ENCODE data around the gene E2F2. TPM values are rescaled to one million over a fixed set of nuclear protein-coding genes. Genes with fewer than 3 reads are reported as not detected.

Gene E2F2
- total RNA-seq, 1 experiment from 2014 or later, result 9.5 TPM

GRCh38 chr1:23515905-23516304 is 15.1 kb downstream of the E2F2 start:
- no peak for TF ChIP-seq CTCF (IDR thresholded peaks at IDR 0.05; ENCODE audit: insufficient read depth in 1 of 2, low read depth in 1 of 2, low read length in 1 of 2, severe bottlenecking in 1 of 2, unreplicated experiment in 1 of 2)
- Mint-ChIP-seq H3K4me3 (ENCODE audit: unreplicated experiment) (no peak overlapping the region), H3K36me3 (ENCODE audit: insufficient read depth, unreplicated experiment) (peaks cover 33% of the 10 kb centered on the region), H3K27me3 (ENCODE audit: insufficient read depth, unreplicated experiment) (no peaks in the 10 kb centered on the region), H3K27ac (ENCODE audit: unreplicated experiment) (no peak overlapping the region), H3K9me3 (ENCODE audit: unreplicated experiment) (no peaks in the 10 kb centered on the region), H3K4me1 (ENCODE audit: low read depth, unreplicated experiment) (no peaks in the 10 kb centered on the region)
- BruUV-seq (replicated peaks), result no TSS peak
- no peaks in the 10 kb centered on the region for H3K9me3 ChIP-seq
- DNase-seq, result no peak
- H3K4me3 ChIP-seq (ENCODE audit: low read depth, low read length), result no peak overlapping the region
- POLR2A ChIA-PET, result no interaction called here
- H3K4me1 ChIP-seq, result no peaks in the 10 kb centered on the region
- intact Hi-C loops (cut with micrococcal nuclease; ENCODE audit: unreplicated experiment), result no loop called here
- no peaks in the 10 kb centered on the region for H3K27me3 ChIP-seq (replicated peaks; ENCODE audit: control insufficient read depth, insufficient read depth, low read length)
- H3K36me3 ChIP-seq (ENCODE audit: control insufficient read depth, insufficient read depth, low read length), result 0 out of 2 replicates have a peak, but pooled peaks cover 1% of the 10 kb centered on the region
- CTCF ChIA-PET, result interaction anchor here (0.7 kb wide), 1 partner anchor 404 kb away, joined by 3 read pairs; no protein-coding TSS in a partner anchor

- Mint-ChIP-seq H3K36me3 (ENCODE audit: insufficient read depth, unreplicated experiment) (peaks cover 37% of the 10 kb centered on the region), H3K27me3 (ENCODE audit: insufficient read depth, unreplicated experiment) (no peaks in the 10 kb centered on the region), H3K4me1 (ENCODE audit: low read depth, unreplicated experiment) (no peaks in the 10 kb centered on the region), H3K9me3 (ENCODE audit: unreplicated experiment) (no peaks in the 10 kb centered on the region), H3K4me3 (ENCODE audit: unreplicated experiment) (no peak overlapping the region), H3K27ac (ENCODE audit: unreplicated experiment) (no peak overlapping the region)
- CTCF ChIA-PET, result interaction anchor here (0.7 kb wide), 1 partner anchor 11 kb away, joined by 3 read pairs; no protein-coding TSS in a partner anchor
- Histone ChIP-seq H3K36me3 (ENCODE audit: control insufficient read depth, insufficient read depth, low read length) (0 out of 2 replicates have a peak, but pooled peaks cover 1% of the 10 kb centered on the region), H3K4me3 (ENCODE audit: low read depth, low read length) (no peak overlapping the region), H3K4me1 (no peaks in the 10 kb centered on the region), H3K9me3 (no peaks in the 10 kb centered on the region), H3K27me3 (replicated peaks; ENCODE audit: control insufficient read depth, insufficient read depth, low read length) (no peaks in the 10 kb centered on the region)
- TF ChIP-seq CTCF (IDR thresholded peaks at IDR 0.05; ENCODE audit: insufficient read depth in 1 of 2, low read depth in 1 of 2, low read length in 1 of 2, severe bottlenecking in 1 of 2, unreplicated experiment in 1 of 2), result no peak
- intact Hi-C loops (cut with micrococcal nuclease; ENCODE audit: unreplicated experiment), result no loop called here
- DNase-seq, result no peak
- BruUV-seq (replicated peaks), result no TSS peak
- POLR2A ChIA-PET, result interaction anchor here (0.7 kb wide), 1 partner anchor 177 kb away, joined by 3 read pairs; no protein-coding TSS in a partner anchor
Measured at GRCh38 chr1:23514111-23514679, 16.8 kb downstream of the E2F2 start.

GRCh38 chr1:23509896-23510295 is 21.1 kb downstream of the E2F2 start:
- peaks cover 32% of the 10 kb centered on the region for H3K36me3 Mint-ChIP-seq (ENCODE audit: insufficient read depth, unreplicated experiment)
- peaks cover 4% of the 10 kb centered on the region for H3K4me1 Mint-ChIP-seq (ENCODE audit: low read depth, unreplicated experiment)
- no peak overlapping the region for H3K27ac Mint-ChIP-seq (ENCODE audit: unreplicated experiment)
- Histone ChIP-seq H3K4me1 (no peaks in the 10 kb centered on the region), H3K9me3 (no peaks in the 10 kb centered on the region), H3K36me3 (ENCODE audit: control insufficient read depth, insufficient read depth, low read length) (0 out of 2 replicates have a peak, but pooled peaks cover 1% of the 10 kb centered on the region), H3K4me3 (ENCODE audit: low read depth, low read length) (no peak overlapping the region), H3K27me3 (replicated peaks; ENCODE audit: control insufficient read depth, insufficient read depth, low read length) (no peaks in the 10 kb centered on the region)
- no peak for TF ChIP-seq CTCF (IDR thresholded peaks at IDR 0.05; ENCODE audit: insufficient read depth in 1 of 2, low read depth in 1 of 2, low read length in 1 of 2, severe bottlenecking in 1 of 2, unreplicated experiment in 1 of 2)
- DNase-seq, result no peak
- H3K9me3 Mint-ChIP-seq (ENCODE audit: unreplicated experiment), result no peaks in the 10 kb centered on the region
- CTCF ChIA-PET, result interaction anchor here (0.7 kb wide), 1 partner anchor 55 kb away, joined by 3 read pairs; no protein-coding TSS in a partner anchor
- H3K27me3 Mint-ChIP-seq (ENCODE audit: insufficient read depth, unreplicated experiment), result no peaks in the 10 kb centered on the region
- no peak overlapping the region for H3K4me3 Mint-ChIP-seq (ENCODE audit: unreplicated experiment)
- POLR2A ChIA-PET, result no interaction called here
- intact Hi-C loops (cut with micrococcal nuclease; ENCODE audit: unreplicated experiment), result no loop called here
- BruUV-seq (replicated peaks), result no TSS peak
